ENCODE data around the gene APBA1. TPM values are rescaled to one million over a fixed set of nuclear protein-coding genes. Genes with fewer than 3 reads are reported as not detected.

Gene APBA1
- total and polyA plus RNA-seq, 2 of the 4 experiments (the other 2 are of a cell fraction), result 3.8 to 5.1 TPM

- BruUV-seq (replicated peaks), result no TSS peak
- dilution Hi-C loops (cut with HindIII; ENCODE audit: low sequenced_read_pairs, unreplicated experiment), result no loop called here
- intact Hi-C loops (cut with micrococcal nuclease), result no loop called here
Observed at GRCh38 chr9:69391487-69391886, 280.7 kb downstream of the APBA1 start.

More at GRCh38 chr9:69391487-69391886, 280.7 kb downstream of the APBA1 start:
- H2AFZ ChIP-seq (replicated peaks; ENCODE audit: low read length, poor library complexity), result no peak overlapping the region
- 90% methylated on average over 2 of the region's 11 CpGs; no CpG with 5 or more reads in 1 of the 2 experiments for WGBS, 2 experiments (ENCODE audit: extremely low coverage in 2 of 2, insufficient read length in 1 of 2)
- no peaks in the 10 kb centered on the region for H3K79me1 ChIP-seq (ENCODE audit: low read depth in 1 of 2, low read length in 2 of 2)
- H2BK5ac ChIP-seq (ENCODE audit: low read depth, low read length, poor library complexity, severe bottlenecking), result no peak overlapping the region
- no peak overlapping the region for H3K23ac ChIP-seq (ENCODE audit: low read depth, low read length)
- in situ Hi-C loops (cut with MboI; ENCODE audit: low sequenced_read_pairs), result no loop called here
- no peak overlapping the region for H2AK5ac ChIP-seq (ENCODE audit: low read depth, low read length)
- H3K56ac ChIP-seq (ENCODE audit: extremely low read depth, insufficient read depth, low read length), result no peak overlapping the region
- H3K4me1 ChIP-seq (ENCODE audit: control insufficient read depth, insufficient read depth, low read length), result no peaks in the 10 kb centered on the region
- H3K27me3 ChIP-seq (ENCODE audit: control insufficient read depth, insufficient read depth, low read length), result peaks cover 19% of the 10 kb centered on the region
- no peak overlapping the region for H3K4me3 ChIP-seq (ENCODE audit: insufficient read depth, low read depth, low read length)
- no peak overlapping the region for H4K5ac ChIP-seq (ENCODE audit: low read depth, low read length)
- H3K9ac ChIP-seq (ENCODE audit: low read depth, low read length), result no peak overlapping the region
- ChIA-PET POLR2A (ENCODE audit: unreplicated experiment) (no interaction called here), CTCF (no interaction called here)
- H2AK9ac ChIP-seq (replicated peaks; ENCODE audit: low read depth, low read length, poor library complexity), result no peak overlapping the region
- H4K91ac ChIP-seq (ENCODE audit: insufficient read depth, low read depth, low read length), result no peak overlapping the region
- H2BK120ac ChIP-seq (ENCODE audit: low read depth, low read length), result no peak overlapping the region
- H2BK20ac ChIP-seq (ENCODE audit: low read depth, low read length), result no peak overlapping the region
- ATAC-seq (ENCODE audit: low read depth) (no peak), DNase-seq (no peak)
- H3K9me3 ChIP-seq (ENCODE audit: control insufficient read depth, insufficient read depth, low read length), result no peaks in the 10 kb centered on the region
- no peak overlapping the region for H3K18ac ChIP-seq (ENCODE audit: low read depth, low read length)
- no peak overlapping the region for H3K4ac ChIP-seq (ENCODE audit: low read depth, low read length)
- no peak overlapping the region for H3K4me2 ChIP-seq (ENCODE audit: low read depth, low read length)
- TF ChIP-seq ELK1 (IDR thresholded peaks at IDR 0.05; ENCODE audit: borderline replicate concordance, low read depth, low read length) (no peak), CEBPB (IDR thresholded peaks at IDR 0.05; ENCODE audit: low read depth, low read length) (no peak), RCOR1 (IDR thresholded peaks at IDR 0.05; ENCODE audit: insufficient replicate concordance, low read length) (no peak), CHD1 (IDR thresholded peaks at IDR 0.05; ENCODE audit: low read depth, low read length) (no peak), MAFK (IDR thresholded peaks at IDR 0.05; ENCODE audit: low read depth, low read length) (no peak), BHLHE40 (IDR thresholded peaks at IDR 0.05; ENCODE audit: low read depth, low read length) (no peak), NFE2L2 (IDR thresholded peaks at IDR 0.05; ENCODE audit: low read depth, low read length) (no peak), FOS (IDR thresholded peaks at IDR 0.05; ENCODE audit: low read depth, low read length) (no peak), RFX5 (IDR thresholded peaks at IDR 0.05; ENCODE audit: low read depth, low read length) (no peak), RAD21 (IDR thresholded peaks at IDR 0.05; ENCODE audit: low read length) (no peak), SMC3 (IDR thresholded peaks at IDR 0.05; ENCODE audit: low read depth, low read length) (no peak), POLR2A (IDR thresholded peaks at IDR 0.05; ENCODE audit: low read depth, low read length) (no peak), MAZ (IDR thresholded peaks at IDR 0.05; ENCODE audit: borderline replicate concordance, low read depth, low read length) (no peak), USF2 (IDR thresholded peaks at IDR 0.05; ENCODE audit: low read depth, low read length) (no peak), MXI1 (IDR thresholded peaks at IDR 0.05; ENCODE audit: borderline replicate concordance, low read depth, low read length) (no peak)
- TF ChIP-seq, protein P1, sequence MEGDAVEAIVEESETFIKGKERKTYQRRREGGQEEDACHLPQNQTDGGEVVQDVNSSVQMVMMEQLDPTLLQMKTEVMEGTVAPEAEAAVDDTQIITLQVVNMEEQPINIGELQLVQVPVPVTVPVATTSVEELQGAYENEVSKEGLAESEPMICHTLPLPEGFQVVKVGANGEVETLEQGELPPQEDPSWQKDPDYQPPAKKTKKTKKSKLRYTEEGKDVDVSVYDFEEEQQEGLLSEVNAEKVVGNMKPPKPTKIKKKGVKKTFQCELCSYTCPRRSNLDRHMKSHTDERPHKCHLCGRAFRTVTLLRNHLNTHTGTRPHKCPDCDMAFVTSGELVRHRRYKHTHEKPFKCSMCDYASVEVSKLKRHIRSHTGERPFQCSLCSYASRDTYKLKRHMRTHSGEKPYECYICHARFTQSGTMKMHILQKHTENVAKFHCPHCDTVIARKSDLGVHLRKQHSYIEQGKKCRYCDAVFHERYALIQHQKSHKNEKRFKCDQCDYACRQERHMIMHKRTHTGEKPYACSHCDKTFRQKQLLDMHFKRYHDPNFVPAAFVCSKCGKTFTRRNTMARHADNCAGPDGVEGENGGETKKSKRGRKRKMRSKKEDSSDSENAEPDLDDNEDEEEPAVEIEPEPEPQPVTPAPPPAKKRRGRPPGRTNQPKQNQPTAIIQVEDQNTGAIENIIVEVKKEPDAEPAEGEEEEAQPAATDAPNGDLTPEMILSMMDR (conservative IDR thresholded peaks at IDR 0.05; ENCODE audit: low read depth, low read length), result no peak
- no peak overlapping the region for H2BK15ac ChIP-seq (ENCODE audit: low read depth, low read length)
- H3K14ac ChIP-seq (replicated peaks; ENCODE audit: low read depth, low read length), result no peak overlapping the region
- H4K8ac ChIP-seq (ENCODE audit: low read depth in 2 of 2, low read length in 2 of 2), result no peak overlapping the region
- H4K20me1 ChIP-seq (ENCODE audit: insufficient read depth, low read length), result no peaks in the 10 kb centered on the region
- H3K27ac ChIP-seq (ENCODE audit: insufficient read depth, low read length), result no peak overlapping the region
- H3K36me3 ChIP-seq (ENCODE audit: control insufficient read depth, insufficient read depth, low read length), result no peaks in the 10 kb centered on the region
- no peaks in the 10 kb centered on the region for H3K9me1 ChIP-seq (ENCODE audit: insufficient read depth, low read length)

Measured in IMR-90 (cell line).